OCI-LY7 (cell line): ENCODE results near the gene CD200.

ENCODE experiments used
- CTCF ChIP-seq: fragments of 200-600 bp; sonication (generic); conservative IDR thresholded peaks from 2 replicates; pipeline ENCODE4 v1.5.1; 2014; ENCODE audit warnings: mild to moderate bottlenecking, antibody characterized with exemption, low read length, moderate library complexity, mixed read lengths
- EZH2phosphoT487 ChIP-seq: fragments of 200-600 bp; sonication (generic); IDR thresholded peaks from 2 replicates; pipeline ENCODE4 v1.6.1; 2018; ENCODE audit warnings: low read depth, borderline replicate concordance, mild to moderate bottlenecking, mixed run types, antibody characterized with exemption, low read length, moderate library complexity, mixed read lengths

GRCh38 chr3:112341386-112341785, 8.4 kb downstream of the CD200 start:
- no peak for TF ChIP-seq CTCF
- TF ChIP-seq EZH2phosphoT487, result no peak
